MCF 10A (cell line): ENCODE results near the gene LIN54. TPM values are rescaled to one million over a fixed set of nuclear protein-coding genes. Genes with fewer than 3 reads are reported as not detected.
"Not testable (repeated sequence)": the region's sequence is repeated elsewhere in the genome, so short reads cannot be mapped to it uniquely, and the experiment has no call there.

Experiments used
- BruUV-seq: library from RNA; stranded (reverse); fragments of 400-500 nt; replicated peaks from 2 replicates; lab custom pipeline; 2021; lab: Mats Ljungman, UMichigan
- CTCF ChIA-PET: fragments of 300-600 bp; sonication (Branson Sonifier 250); formaldehyde crosslinking; extraction: SDS; loops from one replicate; lab custom pipeline; 2021; ENCODE audit warnings: antibody characterized with exemption, inconsistent platforms; lab: Yijun Ruan, JAX
- POLR2A ChIA-PET: fragments of 300-600, 350-650 bp; sonication (Branson Sonifier 250); formaldehyde crosslinking; extraction: SDS; loops from one replicate; lab custom pipeline; 2020; ENCODE audit warnings: antibody characterized with exemption, inconsistent platforms; lab: Yijun Ruan, JAX
- DNase-seq: peaks from one replicate; pipeline ENCODE4 v3.0.0-alpha.2; 2018; ENCODE audit not compliant: unreplicated experiment
- H3K27ac Mint-ChIP-seq: one replicate; pipeline ENCODE4 v1.8.0; 2022; ENCODE audit warnings: mild to moderate bottlenecking, low read depth, mixed read lengths; ENCODE audit not compliant: unreplicated experiment
- H3K27me3 Mint-ChIP-seq: one replicate; pipeline ENCODE4 v1.8.0; 2022; ENCODE audit warnings: mixed read lengths; ENCODE audit not compliant: insufficient read depth, unreplicated experiment
- H3K36me3 Mint-ChIP-seq: one replicate; pipeline ENCODE4 v1.8.0; 2022; ENCODE audit warnings: mild to moderate bottlenecking, moderate library complexity, mixed read lengths; ENCODE audit not compliant: insufficient read depth, unreplicated experiment
- H3K4me1 Mint-ChIP-seq: one replicate; pipeline ENCODE4 v1.8.0; 2022; ENCODE audit warnings: mixed read lengths; ENCODE audit not compliant: insufficient read depth, unreplicated experiment
- H3K4me3 Mint-ChIP-seq: one replicate; pipeline ENCODE4 v1.8.0; 2022; ENCODE audit warnings: mild to moderate bottlenecking, moderate library complexity, mixed read lengths; ENCODE audit not compliant: unreplicated experiment
- H3K9me3 Mint-ChIP-seq: one replicate; pipeline ENCODE4 v1.8.0; 2022; ENCODE audit warnings: mixed read lengths; ENCODE audit not compliant: unreplicated experiment
- CTCF ChIP-seq: fragments of 200-600 bp; IDR thresholded peaks from one replicate; pipeline ENCODE4 v1.8.0; 2022; ENCODE audit warnings: antibody characterized with exemption, mild to moderate bottlenecking; ENCODE audit not compliant: unreplicated experiment
- intact Hi-C: fragments of 100-400 bp; cut with micrococcal nuclease; formaldehyde crosslinking; loops from 2 replicates; pipeline ENCODE4 v1.14.1; 2022
- total RNA-seq: library from RNA; stranded (reverse); gene quantifications from 2 replicates; pipeline ENCODE4 v1.2.3, GENCODE V29; 2022

Gene LIN54
- total RNA-seq, 1 experiment from 2014 or later: 16.0 TPM

GRCh38 chr4:83024233-83024632 lies 13.6 kb upstream of the LIN54 start:
- Mint-ChIP-seq H3K4me3 (no peak overlapping the region), H3K9me3 (peaks cover 18% of the 10 kb centered on the region), H3K27ac (no peak overlapping the region), H3K36me3 (peaks cover 5% of the 10 kb centered on the region), H3K27me3 (no peaks in the 10 kb centered on the region), H3K4me1 (no peaks in the 10 kb centered on the region)
- POLR2A ChIA-PET: no interaction called here
- no TSS peak for BruUV-seq
- DNase-seq: no peak
- intact Hi-C loops: no loop called here
- CTCF ChIA-PET: interaction anchor here (0.9 kb wide), 1 partner anchor 9 kb away, joined by 3 read pairs; no protein-coding TSS in a partner anchor
- no peak for TF ChIP-seq CTCF

- H3K4me3 Mint-ChIP-seq, DNase-seq, H3K4me1 Mint-ChIP-seq, POLR2A ChIA-PET, intact Hi-C loops, BruUV-seq, H3K36me3 Mint-ChIP-seq, H3K27ac Mint-ChIP-seq, H3K27me3 Mint-ChIP-seq: not testable (repeated sequence)
- CTCF ChIA-PET: interaction anchor here (0.9 kb wide), 1 partner anchor 10 kb away, joined by 3 read pairs; no protein-coding TSS in a partner anchor
- H3K9me3 Mint-ChIP-seq: peaks cover 18% of the 10 kb centered on the region
Measured at GRCh38 chr4:83023599-83023998, 13.0 kb upstream of the LIN54 start.

- no TSS peak for BruUV-seq
- no peaks in the 10 kb centered on the region for H3K4me1 Mint-ChIP-seq
- H3K36me3 Mint-ChIP-seq: peaks cover 5% of the 10 kb centered on the region
- no peak overlapping the region for H3K4me3 Mint-ChIP-seq
- DNase-seq: peak; percentile 9
- POLR2A ChIA-PET: no interaction called here
- no peak overlapping the region for H3K27ac Mint-ChIP-seq
- intact Hi-C loops: no loop called here
- H3K27me3 Mint-ChIP-seq: no peaks in the 10 kb centered on the region
- TF ChIP-seq CTCF: no peak
- peaks cover 18% of the 10 kb centered on the region for H3K9me3 Mint-ChIP-seq
- CTCF ChIA-PET: interaction anchor here (0.6 kb wide), 1 partner anchor 28 kb away, joined by 3 read pairs; no protein-coding TSS in a partner anchor
Measured at GRCh38 chr4:83022724-83023450, 12.3 kb upstream of the LIN54 start.

GRCh38 chr4:83019794-83020494 lies 9.3 kb upstream of the LIN54 start:
- Mint-ChIP-seq H3K9me3 (peaks cover 4% of the 10 kb centered on the region), H3K27me3 (no peaks in the 10 kb centered on the region), H3K4me3 (no peak overlapping the region), H3K27ac (no peak overlapping the region), H3K4me1 (no peaks in the 10 kb centered on the region), H3K36me3 (no peaks in the 10 kb centered on the region)
- no TSS peak for BruUV-seq
- DNase-seq: no peak
- CTCF ChIA-PET: no interaction called here
- POLR2A ChIA-PET: no interaction called here
- intact Hi-C loops: loop anchor here (10.0 kb wide), 1 partner anchor 555 kb away; no protein-coding TSS in a partner anchor
- TF ChIP-seq CTCF: no peak
